ENCODE results near the gene DYNLL2.

DYNLL2 gene

GRCh38 chr17:58082341-58082869 lies 814 bp upstream of the DYNLL2 start:
- no peak overlapping the region for H3K4me3 ChIP-seq (ENCODE audit: low read depth, low read length)
- TF ChIP-seq CTCF (IDR thresholded peaks at IDR 0.05; ENCODE audit: low read depth, low read length) = no peak
- DNase-seq (ENCODE audit: low read depth, low spot score) = no peak
- in situ Hi-C loops (cut with HindIII; ENCODE audit: low sequenced_read_pairs) = no loop called here

- peak overlapping the region; percentile 80 for H3K4me3 ChIP-seq (ENCODE audit: low read depth, low read length)
- in situ Hi-C loops (cut with HindIII; ENCODE audit: low sequenced_read_pairs) = no loop called here
- no peak for TF ChIP-seq CTCF (IDR thresholded peaks at IDR 0.05; ENCODE audit: low read depth, low read length)
- DNase-seq (ENCODE audit: low read depth, low spot score) = peak; percentile 42
Measured at GRCh38 chr17:58083491-58084316, 485 bp downstream of the DYNLL2 start.

GRCh38 chr17:58084317-58084981 lies 1.2 kb downstream of the DYNLL2 start:
- DNase-seq (ENCODE audit: low read depth, low spot score) = no peak
- H3K4me3 ChIP-seq (ENCODE audit: low read depth, low read length) = peak overlapping the region; percentile 80
- TF ChIP-seq CTCF (IDR thresholded peaks at IDR 0.05; ENCODE audit: low read depth, low read length) = peak; percentile 21
- in situ Hi-C loops (cut with HindIII; ENCODE audit: low sequenced_read_pairs) = no loop called here

GRCh38 chr17:58085039-58085715 lies 2.0 kb downstream of the DYNLL2 start:
- in situ Hi-C loops (cut with HindIII; ENCODE audit: low sequenced_read_pairs) = no loop called here
- no peak for DNase-seq (ENCODE audit: low read depth, low spot score)
- no peak for TF ChIP-seq CTCF (IDR thresholded peaks at IDR 0.05; ENCODE audit: low read depth, low read length)
- H3K4me3 ChIP-seq (ENCODE audit: low read depth, low read length) = peak overlapping the region; percentile 80

- no peak for TF ChIP-seq CTCF (IDR thresholded peaks at IDR 0.05; ENCODE audit: low read depth, low read length)
- no peak overlapping the region for H3K4me3 ChIP-seq (ENCODE audit: low read depth, low read length)
- no peak for DNase-seq (ENCODE audit: low read depth, low spot score)
- in situ Hi-C loops (cut with HindIII; ENCODE audit: low sequenced_read_pairs) = no loop called here
Measured at GRCh38 chr17:58086953-58087352, 3.7 kb downstream of the DYNLL2 start.

GRCh38 chr17:58088624-58089023 lies 5.4 kb downstream of the DYNLL2 start:
- no peak for TF ChIP-seq CTCF (IDR thresholded peaks at IDR 0.05; ENCODE audit: low read depth, low read length)
- in situ Hi-C loops (cut with HindIII; ENCODE audit: low sequenced_read_pairs) = no loop called here
- no peak overlapping the region for H3K4me3 ChIP-seq (ENCODE audit: low read depth, low read length)
- no peak for DNase-seq (ENCODE audit: low read depth, low spot score)
